ENCODE measurements around the gene PIP4K2A.

- TF ChIP-seq CTCF (IDR thresholded peaks at IDR 0.05) (no peak), EP300 (IDR thresholded peaks at IDR 0.05) (no peak)
Measured at GRCh38 chr10:22684699-22685098, 29.7 kb downstream of the PIP4K2A start.
